Heart left ventricle (tissue), 13 donors: ENCODE data around the gene SORCS1.

Experiments
- POLR2A ChIP-seq, 2 donors: fragments of 450-650 bp; IDR thresholded peaks; one replicate each; pipeline ENCODE4 v1.6.1; 2017; ENCODE audit warnings: antibody characterized with exemption in 2 of 2, mild to moderate bottlenecking in 2 of 2, moderate library complexity in 2 of 2
- TF ChIP-seq, protein P1 (sequence below), 12 donors: fragments of 200-600 bp; sonication (generic) in 4 of 12; IDR thresholded peaks; one replicate each; pipeline versions ENCODE4 v1.5.0 to v1.8.0; 2018 to 2022; ENCODE audit warnings: antibody characterized with exemption in 12 of 12, mild to moderate bottlenecking in 5 of 12
- donor health status: ischemic (EF 13 %, LVEDD 7.1; RV severe dilation, severe dysfunction).
- donor health status: DM: no; HTN: yes; CAD: no.
- donor health status: DM: no; HTN: no; CAD: no.
- donor health status: ischemic (EF 25% LVEDD 6.9; RV normal size, moderate dysfunction).
- donor health status: ischemic (EF 25% LVEDD 5.7; RV mildly dilated, moderate dysfunction).
- donor health status: ischemic (EF 35%, LVEDD 5.7; RV mildly dilated, moderate dysfunction).
- donor health status: nonischemic (EF 11% LVEDD 7.7; RV severe dilation, severe dysfunction).
- donor health status: DM: yes; HTN: yes; CAD: no.
- donor health status: PGD.
- donor health status: ischemic (EF 29% LVEDD 5.4; RV normal size, mild dysfunction).
- donor health status: nonischemic (EF 23%, LVEDD 6.1; RV moderate dilation, normal function).

GRCh38 chr10:106836933-106837663, 327.4 kb downstream of the SORCS1 start:
- TF ChIP-seq, protein P1, sequence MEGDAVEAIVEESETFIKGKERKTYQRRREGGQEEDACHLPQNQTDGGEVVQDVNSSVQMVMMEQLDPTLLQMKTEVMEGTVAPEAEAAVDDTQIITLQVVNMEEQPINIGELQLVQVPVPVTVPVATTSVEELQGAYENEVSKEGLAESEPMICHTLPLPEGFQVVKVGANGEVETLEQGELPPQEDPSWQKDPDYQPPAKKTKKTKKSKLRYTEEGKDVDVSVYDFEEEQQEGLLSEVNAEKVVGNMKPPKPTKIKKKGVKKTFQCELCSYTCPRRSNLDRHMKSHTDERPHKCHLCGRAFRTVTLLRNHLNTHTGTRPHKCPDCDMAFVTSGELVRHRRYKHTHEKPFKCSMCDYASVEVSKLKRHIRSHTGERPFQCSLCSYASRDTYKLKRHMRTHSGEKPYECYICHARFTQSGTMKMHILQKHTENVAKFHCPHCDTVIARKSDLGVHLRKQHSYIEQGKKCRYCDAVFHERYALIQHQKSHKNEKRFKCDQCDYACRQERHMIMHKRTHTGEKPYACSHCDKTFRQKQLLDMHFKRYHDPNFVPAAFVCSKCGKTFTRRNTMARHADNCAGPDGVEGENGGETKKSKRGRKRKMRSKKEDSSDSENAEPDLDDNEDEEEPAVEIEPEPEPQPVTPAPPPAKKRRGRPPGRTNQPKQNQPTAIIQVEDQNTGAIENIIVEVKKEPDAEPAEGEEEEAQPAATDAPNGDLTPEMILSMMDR (IDR thresholded peaks at IDR 0.05): no peak
- no peak for TF ChIP-seq POLR2A (IDR thresholded peaks at IDR 0.05)
